Measurements from ENCODE around the gene SPINK4.

SPINK4 gene

DNA sequence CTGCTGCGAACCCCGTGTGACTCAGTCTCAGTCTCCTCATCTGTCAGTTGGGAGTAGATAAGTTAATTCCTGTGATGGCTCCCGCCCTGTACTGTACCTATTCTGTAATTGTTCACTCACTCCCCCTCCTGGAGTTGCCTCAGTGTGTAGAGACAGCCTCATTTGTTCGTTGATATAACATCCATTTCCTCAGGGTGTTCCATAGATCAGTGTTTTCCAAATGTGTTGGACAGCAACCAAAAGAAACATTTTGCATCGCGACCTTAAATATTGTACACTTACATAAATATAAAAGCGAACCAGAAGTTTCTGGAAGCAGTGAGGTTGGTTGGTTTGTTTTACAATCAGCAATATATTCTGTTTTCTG is 51.0 kb downstream of the SPINK4 start:
- no peak for DNase-seq (ENCODE audit: low read depth, low spot score)

DNA sequence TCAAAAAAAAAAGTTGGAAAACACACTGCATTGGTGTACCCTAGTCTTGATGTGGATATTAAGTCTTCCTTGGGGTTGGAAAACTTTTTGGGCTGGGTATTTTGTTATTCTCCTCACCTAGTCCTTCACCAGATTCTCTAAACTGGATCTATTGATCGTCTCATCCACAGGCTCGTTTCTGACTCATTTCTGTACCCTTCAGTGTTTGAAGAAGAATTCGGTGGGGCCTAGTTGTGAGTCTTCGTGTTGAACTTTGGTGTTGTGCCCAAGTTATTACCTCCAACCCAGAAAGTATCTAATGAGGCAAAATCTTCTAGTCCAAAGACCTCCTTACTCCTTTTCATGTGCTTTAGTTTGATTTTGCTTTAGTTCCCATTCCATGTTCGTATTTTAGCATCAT is 51.9 kb downstream of the SPINK4 start:
- no peak for DNase-seq (ENCODE audit: low read depth, low spot score)

DNA sequence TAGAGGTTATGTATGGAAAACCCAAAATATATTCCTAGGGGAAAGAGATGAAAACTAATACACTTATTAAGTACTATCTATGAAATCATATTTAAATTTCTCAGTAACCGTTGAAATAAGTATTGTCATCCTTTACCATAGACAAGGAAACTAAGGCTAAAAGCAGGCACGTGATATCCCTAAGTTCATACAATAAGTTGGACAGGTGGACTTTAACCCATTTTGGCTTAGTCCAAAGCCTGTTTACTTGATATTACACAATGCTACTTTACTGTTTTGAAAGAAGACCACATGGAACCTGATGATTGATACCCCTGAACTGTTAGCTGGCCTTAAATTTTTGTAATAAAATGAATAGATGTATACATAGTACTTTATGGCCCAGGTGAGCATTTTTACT is 53.8 kb downstream of the SPINK4 start:
- DNase-seq (ENCODE audit: low read depth, low spot score) = no peak

DNA sequence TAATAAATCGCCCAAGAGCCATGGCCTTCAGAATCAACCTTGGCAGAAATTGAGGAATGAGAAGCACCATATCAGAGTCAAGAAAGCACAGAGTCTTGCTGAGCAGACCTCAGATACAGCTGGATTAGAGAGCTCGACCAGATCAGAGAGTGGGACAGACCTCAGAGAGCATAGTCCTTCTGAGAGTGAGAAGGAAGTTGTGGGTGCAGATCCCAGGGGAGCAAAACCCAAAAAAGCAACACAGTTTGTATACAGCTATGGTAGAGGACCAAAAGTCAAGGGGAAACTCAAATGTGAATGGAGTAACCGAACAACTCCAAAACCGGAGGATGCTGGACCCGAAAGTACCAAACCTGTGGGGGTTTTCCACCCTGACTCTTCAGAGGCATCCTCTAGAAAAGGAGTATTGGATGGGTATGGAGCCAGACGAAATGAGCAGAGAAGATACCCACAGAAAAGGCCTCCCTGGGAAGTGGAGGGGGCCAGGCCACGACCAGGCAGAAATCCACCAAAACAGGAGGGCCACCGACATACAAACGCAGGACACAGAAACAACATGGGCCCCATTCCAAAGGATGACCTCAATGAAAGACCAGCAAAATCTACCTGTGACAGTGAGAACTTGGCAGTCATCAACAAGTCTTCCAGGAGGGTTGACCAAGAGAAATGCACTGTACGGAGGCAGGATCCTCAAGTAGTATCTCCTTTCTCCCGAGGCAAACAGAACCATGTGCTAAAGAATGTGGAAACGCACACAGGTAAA is 54.9 kb downstream of the SPINK4 start:
- DNase-seq (ENCODE audit: low read depth, low spot score) = no peak

DNA sequence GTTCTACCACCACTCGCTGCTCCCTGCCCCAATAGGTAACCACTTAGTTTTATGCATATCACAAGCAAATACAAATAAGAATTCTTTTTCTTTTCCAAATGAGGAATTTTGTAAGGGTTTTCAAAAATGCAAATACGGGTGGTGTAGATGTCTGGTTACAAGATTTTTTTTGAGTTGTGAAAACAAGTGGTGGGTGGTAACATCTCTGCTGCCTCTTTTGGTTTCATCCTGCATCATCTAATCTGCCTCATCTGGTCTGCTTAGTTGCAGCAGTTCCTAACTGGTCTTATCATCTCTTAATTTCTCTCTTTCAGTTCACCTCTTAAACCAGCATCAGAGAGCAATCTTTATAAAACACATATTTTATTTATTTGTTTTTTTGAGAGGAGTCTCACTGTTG is 55.6 kb downstream of the SPINK4 start:
- DNase-seq (ENCODE audit: low read depth, low spot score) = no peak

DNA sequence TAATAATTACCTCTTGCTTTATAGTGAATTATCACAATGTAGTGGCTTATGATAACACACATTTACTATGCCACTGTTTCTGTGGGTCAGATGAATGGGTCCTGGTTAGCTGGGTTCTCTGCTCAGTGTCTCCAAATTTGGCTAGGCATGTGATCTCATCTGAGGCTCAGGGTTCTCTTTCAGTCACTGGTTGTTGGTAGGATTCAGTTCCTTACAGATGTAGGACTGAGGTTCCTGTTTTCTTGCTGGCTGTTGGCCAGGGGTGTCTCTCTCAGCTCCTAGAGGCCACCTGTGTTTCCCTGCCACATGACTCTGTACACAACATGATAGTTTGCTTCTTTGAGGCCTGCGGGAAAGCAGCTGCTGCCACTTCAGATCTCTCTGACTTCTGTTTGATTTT is 57.5 kb downstream of the SPINK4 start:
- no peak for DNase-seq (ENCODE audit: low read depth, low spot score)
